Measurements from ENCODE around the gene NPNT.

NPNT gene

GRCh38 chr4:105969575-105969974, 74.3 kb downstream of the NPNT start:
- no peak for DNase-seq (ENCODE audit: low read depth in 2 of 2)

- no peak for DNase-seq (ENCODE audit: low read depth in 2 of 2)
Measured at GRCh38 chr4:105970371-105970770, 75.1 kb downstream of the NPNT start.

GRCh38 chr4:105971036-105971435, 75.8 kb downstream of the NPNT start:
- no peak for DNase-seq (ENCODE audit: low read depth in 2 of 2)

GRCh38 chr4:105972946-105973621, 77.8 kb downstream of the NPNT start:
- no peak for DNase-seq (ENCODE audit: low read depth in 2 of 2)

- DNase-seq (ENCODE audit: low read depth in 2 of 2): no peak
Measured at GRCh38 chr4:105976915-105977314, 81.6 kb downstream of the NPNT start.

GRCh38 chr4:105978684-105979296, 83.5 kb downstream of the NPNT start:
- no peak for DNase-seq (ENCODE audit: low read depth in 2 of 2)

- no peak for DNase-seq (ENCODE audit: low read depth in 2 of 2)
Measured at GRCh38 chr4:105979506-105979905, 84.2 kb downstream of the NPNT start.

GRCh38 chr4:105988671-105989070, 93.4 kb downstream of the NPNT start:
- no peak for DNase-seq (ENCODE audit: low read depth in 2 of 2)

- DNase-seq (ENCODE audit: low read depth in 2 of 2): no peak
Measured at GRCh38 chr4:105989485-105990242, 94.4 kb downstream of the NPNT start.

- DNase-seq (ENCODE audit: low read depth in 2 of 2): no peak
Measured at GRCh38 chr4:105990933-105991332, 95.7 kb downstream of the NPNT start.

GRCh38 chr4:105991726-105992125, 96.5 kb downstream of the NPNT start:
- DNase-seq (ENCODE audit: low read depth in 2 of 2): no peak

GRCh38 chr4:105992641-105993305, 97.5 kb downstream of the NPNT start:
- no peak for DNase-seq (ENCODE audit: low read depth in 2 of 2)

- DNase-seq (ENCODE audit: low read depth in 2 of 2): no peak
Measured at GRCh38 chr4:105994061-105994460, 98.8 kb downstream of the NPNT start.

- DNase-seq (ENCODE audit: low read depth in 2 of 2): no peak
Measured at GRCh38 chr4:105994841-105995501, 99.7 kb downstream of the NPNT start.

- no peak for DNase-seq (ENCODE audit: low read depth in 2 of 2)
Measured at GRCh38 chr4:105996845-105997244, 101.6 kb downstream of the NPNT start.

GRCh38 chr4:105998171-105999063, 103.1 kb downstream of the NPNT start:
- DNase-seq (ENCODE audit: low read depth in 2 of 2): no peak

- DNase-seq (ENCODE audit: low read depth in 2 of 2): no peak
Measured at GRCh38 chr4:106002994-106003393, 107.7 kb downstream of the NPNT start.

GRCh38 chr4:106010761-106011160, 115.5 kb downstream of the NPNT start:
- DNase-seq (ENCODE audit: low read depth in 2 of 2): no peak

- DNase-seq (ENCODE audit: low read depth in 2 of 2): no peak
Measured at GRCh38 chr4:106011387-106011786, 116.1 kb downstream of the NPNT start.

- no peak for DNase-seq (ENCODE audit: low read depth in 2 of 2)
Measured at GRCh38 chr4:106017975-106018374, 122.7 kb downstream of the NPNT start.

GRCh38 chr4:106019771-106020170, 124.5 kb downstream of the NPNT start:
- no peak for DNase-seq (ENCODE audit: low read depth in 2 of 2)
